Activated CD8-positive, alpha-beta memory T cell treated with anti-CD3 and anti-CD28 coated beads, Interleukin-2, amount 50 U/mL, for 48 hours (primary cell): ENCODE results near the gene ASCC2.

ENCODE experiments used
- DNase-seq: peaks from one replicate; pipeline ENCODE4 v3.0.0-alpha.2; 2020

Gene ASCC2

GRCh38 chr22:29816128-29816527 lies 21.9 kb downstream of the ASCC2 start:
- DNase-seq, result no peak

GRCh38 chr22:29815580-29815979 lies 22.5 kb downstream of the ASCC2 start:
- no peak for DNase-seq

GRCh38 chr22:29814003-29814402 lies 24.1 kb downstream of the ASCC2 start:
- no peak for DNase-seq

- no peak for DNase-seq
Measured at GRCh38 chr22:29813563-29813962, 24.5 kb downstream of the ASCC2 start.

GRCh38 chr22:29813126-29813525 lies 24.9 kb downstream of the ASCC2 start:
- no peak for DNase-seq

- DNase-seq, result no peak
Measured at GRCh38 chr22:29811377-29811776, 26.7 kb downstream of the ASCC2 start.

- DNase-seq, result no peak
Measured at GRCh38 chr22:29810216-29810615, 27.9 kb downstream of the ASCC2 start.

GRCh38 chr22:29806196-29806595 lies 31.9 kb downstream of the ASCC2 start:
- no peak for DNase-seq

GRCh38 chr22:29804985-29805384 lies 33.1 kb downstream of the ASCC2 start:
- DNase-seq, result no peak

- no peak for DNase-seq
Measured at GRCh38 chr22:29803190-29803589, 34.9 kb downstream of the ASCC2 start.

- DNase-seq, result no peak
Measured at GRCh38 chr22:29801796-29802195, 36.3 kb downstream of the ASCC2 start.

- DNase-seq, result no peak
Measured at GRCh38 chr22:29801153-29801552, 36.9 kb downstream of the ASCC2 start.

GRCh38 chr22:29799217-29799680 lies 38.8 kb downstream of the ASCC2 start:
- DNase-seq, result no peak

- DNase-seq, result no peak
Measured at GRCh38 chr22:29798801-29799200, 39.3 kb downstream of the ASCC2 start.

- DNase-seq, result no peak
Measured at GRCh38 chr22:29798318-29798717, 39.8 kb downstream of the ASCC2 start.

- no peak for DNase-seq
Measured at GRCh38 chr22:29797351-29797750, 40.7 kb downstream of the ASCC2 start.

GRCh38 chr22:29795663-29796062 lies 42.4 kb downstream of the ASCC2 start:
- no peak for DNase-seq

- DNase-seq, result no peak
Measured at GRCh38 chr22:29793396-29793795, 44.7 kb downstream of the ASCC2 start.

GRCh38 chr22:29790061-29790460 lies 48.0 kb downstream of the ASCC2 start:
- no peak for DNase-seq

- no peak for DNase-seq
Measured at GRCh38 chr22:29788339-29789279, 49.5 kb downstream of the ASCC2 start.

- no peak for DNase-seq
Measured at GRCh38 chr22:29787371-29787980, 50.6 kb downstream of the ASCC2 start.

GRCh38 chr22:29786031-29786430 lies 52.0 kb downstream of the ASCC2 start:
- no peak for DNase-seq

GRCh38 chr22:29784451-29785361 lies 53.4 kb downstream of the ASCC2 start:
- no peak for DNase-seq
